GM19324 (cell line): Measurements from ENCODE around the gene GARIN3.
"Not testable (repeated sequence)": the region's sequence is repeated elsewhere in the genome, so short reads cannot be mapped to it uniquely, and the experiment has no call there.

Source experiments
- ATAC-seq: cut with Tn5 transposase; IDR thresholded peaks from one replicate; pipeline ENCODE4 v1.9.1; 2021; ENCODE audit warnings: mild to moderate bottlenecking, moderate library complexity; ENCODE audit not compliant: unreplicated experiment, low FRiP score

Gene GARIN3

DNA sequence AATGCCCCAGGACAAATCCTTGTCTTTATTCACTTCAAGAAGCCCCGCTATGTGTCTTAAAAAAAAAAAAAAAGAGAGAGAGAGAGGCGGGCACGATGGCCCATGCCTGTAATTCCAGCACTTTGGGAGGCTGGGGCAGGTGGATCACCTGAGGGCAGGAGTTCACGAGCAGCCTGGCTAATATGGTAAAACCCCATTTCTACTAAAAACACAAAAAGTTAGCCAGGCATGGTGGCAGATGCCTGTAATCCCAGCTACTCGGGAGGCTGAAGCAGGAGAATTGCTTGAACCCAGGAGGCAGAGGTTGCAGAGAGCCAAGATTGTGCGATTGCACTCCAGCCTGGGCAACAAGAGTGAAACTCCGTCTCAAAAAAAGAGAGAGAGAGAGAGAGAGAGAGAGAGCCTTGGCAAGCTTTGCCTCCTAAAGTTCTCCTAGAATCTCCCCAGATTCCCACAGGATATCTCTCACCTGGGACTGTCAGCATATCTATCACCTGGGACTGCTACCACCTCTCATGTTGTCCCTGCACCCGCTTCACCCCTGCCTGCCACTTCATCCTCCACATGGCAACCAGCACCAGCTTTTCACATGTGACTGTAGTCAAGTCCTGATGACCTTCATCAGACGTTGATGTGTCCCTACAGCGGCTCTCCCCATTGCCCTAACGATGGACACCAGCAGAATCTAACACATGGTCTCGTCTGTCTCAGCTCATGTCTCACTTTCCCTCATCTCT lies 20.4 kb upstream of the GARIN3 start:
- no peak for ATAC-seq

DNA sequence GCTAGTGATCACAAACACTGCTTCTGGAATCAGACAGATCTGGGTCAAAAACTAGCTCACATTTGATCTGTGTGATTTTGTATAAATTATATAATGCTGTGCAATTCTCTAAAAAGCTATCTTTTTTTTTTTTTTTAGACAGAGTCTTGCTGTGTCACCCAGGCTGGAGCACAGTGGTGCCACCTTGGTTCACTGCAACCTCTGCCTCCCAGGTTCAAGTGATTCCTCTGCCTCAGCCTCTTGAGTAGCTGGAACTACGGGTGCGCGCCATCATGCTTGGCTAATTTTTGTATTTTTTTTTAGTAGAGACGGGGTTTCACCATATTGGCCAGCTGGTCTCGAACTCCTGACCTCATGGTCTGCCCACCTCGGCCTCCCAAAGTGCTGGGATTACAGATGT lies 19.1 kb upstream of the GARIN3 start:
- ATAC-seq, result not testable (repeated sequence)

DNA sequence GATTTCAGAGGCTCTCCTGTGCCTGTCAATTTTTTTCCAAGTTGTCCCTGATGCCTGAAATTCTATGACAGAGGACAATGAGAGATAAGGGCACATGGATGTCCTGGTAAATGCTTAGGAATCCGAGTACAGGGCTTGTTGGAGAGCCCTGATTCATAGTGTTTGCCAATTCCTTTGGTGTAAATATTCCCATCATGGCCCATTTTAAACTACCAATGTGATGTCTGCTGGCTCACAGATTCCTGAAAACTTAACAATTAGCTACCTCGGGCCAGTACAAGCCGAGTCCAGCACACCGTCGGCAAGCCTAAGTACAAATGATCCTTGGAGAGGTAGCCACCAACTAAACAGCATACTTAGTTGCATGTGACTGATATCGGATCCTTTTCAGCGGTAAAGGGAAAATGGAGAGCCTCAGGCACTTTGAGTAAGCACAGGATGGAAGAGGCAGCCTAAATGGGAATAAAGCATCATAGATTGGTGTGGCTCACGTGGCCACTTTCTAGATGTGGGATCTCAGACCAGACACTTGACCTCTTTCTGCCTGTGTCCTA lies 18.1 kb upstream of the GARIN3 start:
- ATAC-seq, result no peak

DNA sequence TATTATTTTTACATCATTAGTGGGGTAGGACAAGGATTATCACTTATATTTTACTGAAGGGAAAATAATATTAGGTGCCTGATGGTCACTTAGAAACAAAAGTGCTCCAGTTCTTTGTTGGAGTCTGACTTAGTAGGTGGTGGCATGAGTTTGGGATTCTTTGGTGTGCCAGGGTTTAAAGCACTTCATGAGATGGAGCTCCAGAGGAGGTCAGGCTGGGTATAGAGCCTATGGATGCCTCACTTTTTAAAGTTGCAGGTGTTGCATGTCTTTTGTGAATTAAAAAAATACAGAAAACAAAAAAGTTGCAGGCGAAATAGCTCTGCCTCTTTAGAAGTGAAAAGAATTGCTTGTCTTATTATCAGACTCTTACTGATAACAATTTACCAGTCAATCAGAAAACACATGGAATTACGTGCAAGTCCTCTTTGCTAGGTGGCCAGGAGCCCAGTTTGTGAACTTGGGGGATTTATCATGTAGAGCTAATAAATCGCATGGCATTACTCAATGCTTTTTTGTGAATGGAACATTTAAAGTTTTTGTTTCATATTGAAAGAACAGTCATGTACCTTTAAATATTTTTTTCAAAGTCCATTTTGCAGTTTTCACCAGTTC lies 16.2 kb upstream of the GARIN3 start:
- no peak for ATAC-seq

DNA sequence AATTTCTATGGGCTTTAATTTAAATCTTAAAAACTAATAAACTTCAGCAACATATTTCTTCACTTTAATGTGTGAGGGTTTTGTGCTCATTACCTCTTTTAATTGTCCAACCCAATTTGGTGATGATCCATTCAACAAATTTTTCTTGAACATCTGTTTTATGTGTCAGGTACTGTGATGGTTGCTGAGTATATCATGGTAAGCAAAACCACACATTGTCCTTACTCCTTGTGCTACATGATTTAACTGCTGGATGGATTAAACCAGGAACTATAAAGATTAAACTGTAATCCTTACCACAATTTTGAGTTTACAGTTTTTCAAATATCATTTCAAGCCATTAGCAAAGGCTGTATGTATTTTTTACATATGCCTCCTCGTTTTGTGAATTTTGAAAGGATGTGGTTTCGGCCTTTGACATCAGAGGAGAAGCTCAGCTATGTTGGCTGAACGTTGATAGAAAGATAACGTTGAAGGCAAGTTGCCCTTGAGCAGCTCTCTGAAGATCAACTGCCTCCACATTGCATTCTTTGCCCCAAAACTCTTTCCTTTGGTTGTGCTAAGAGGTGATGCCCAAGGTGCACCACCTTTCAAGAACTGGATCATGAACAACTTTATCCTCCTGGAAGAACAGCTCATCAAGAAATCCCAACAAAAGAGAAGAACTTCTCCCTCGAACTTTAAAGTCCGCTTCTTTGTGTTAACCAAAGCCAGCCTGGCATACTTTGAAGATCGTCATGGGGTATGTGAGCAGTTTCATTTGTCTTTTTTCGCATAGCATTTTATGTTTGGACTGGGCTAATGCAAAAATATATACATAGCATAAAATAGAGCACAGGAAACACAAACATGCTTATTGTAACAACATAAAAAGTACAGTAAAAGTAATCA lies 14.6 kb upstream of the GARIN3 start, which contains the start of gene ITK:
Gene ITK (plus strand): TSS at position 467 of the 891 bp plus-strand sequence. CDS start 138 bp downstream, at position 605.
- ATAC-seq, result no peak

DNA sequence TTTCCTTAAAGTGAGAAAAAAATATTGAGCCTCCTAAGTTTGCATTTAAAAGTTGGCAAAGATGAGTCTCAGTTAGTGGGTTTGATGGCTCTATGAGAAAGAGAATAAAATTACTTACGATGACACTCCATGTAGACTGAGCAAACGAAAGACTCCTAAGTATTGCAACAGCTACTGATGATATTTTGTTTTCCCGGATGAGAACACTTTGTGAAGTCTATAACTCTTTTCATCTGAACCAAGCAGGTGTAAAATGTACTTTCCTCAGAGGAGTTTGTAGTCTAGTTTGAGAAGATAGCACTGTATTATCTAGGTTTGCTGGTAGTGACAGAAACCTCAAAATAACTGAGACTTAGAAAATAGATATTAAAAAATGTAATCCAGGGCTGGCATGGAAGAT lies 12.9 kb upstream of the GARIN3 start:
- no peak for ATAC-seq

DNA sequence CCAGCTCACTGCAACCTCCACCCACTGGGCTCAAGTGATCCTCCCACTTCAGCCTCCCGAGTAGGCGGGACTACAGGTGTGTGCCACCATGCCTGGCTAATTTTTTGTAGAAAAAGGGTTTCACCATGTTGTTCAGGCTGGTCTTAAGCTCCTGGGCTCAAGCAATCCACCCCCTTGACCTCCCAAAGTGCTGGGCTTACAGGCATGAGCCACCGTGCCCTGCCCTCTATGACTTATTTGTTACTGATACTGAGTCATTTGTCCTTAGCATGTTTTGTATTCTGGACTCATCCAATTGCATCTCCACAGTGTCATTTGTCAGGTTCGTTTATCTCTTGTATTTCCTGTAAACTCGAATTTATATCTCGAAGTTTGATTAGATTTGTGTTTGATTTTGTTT lies 11.9 kb upstream of the GARIN3 start:
- no peak for ATAC-seq

DNA sequence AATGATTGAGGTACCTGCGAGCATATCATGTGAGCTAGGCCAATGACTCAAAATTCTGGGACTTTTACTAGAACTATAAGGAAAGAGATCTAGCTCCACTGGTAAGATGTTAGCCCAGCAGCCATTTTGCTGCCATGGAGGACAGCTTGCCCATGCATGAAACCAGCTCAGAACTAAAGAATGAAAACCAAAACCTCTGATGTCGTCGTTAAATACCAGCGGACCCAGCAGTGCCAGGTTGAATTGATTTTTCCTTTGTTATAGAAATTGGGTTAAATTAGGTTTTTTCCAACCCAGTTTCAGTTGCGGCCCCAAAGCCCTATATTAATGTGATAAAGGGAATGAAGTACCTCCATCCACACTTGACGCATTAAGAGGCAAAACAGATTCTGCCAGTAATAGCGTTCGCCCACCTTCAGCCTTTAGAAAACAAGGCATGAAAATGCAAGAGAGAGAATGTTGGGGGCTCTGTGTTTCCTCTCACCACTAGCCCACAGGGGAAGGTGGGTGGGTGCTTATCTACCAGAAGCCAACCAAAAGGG lies 9.1 kb upstream of the GARIN3 start:
- no peak for ATAC-seq

DNA sequence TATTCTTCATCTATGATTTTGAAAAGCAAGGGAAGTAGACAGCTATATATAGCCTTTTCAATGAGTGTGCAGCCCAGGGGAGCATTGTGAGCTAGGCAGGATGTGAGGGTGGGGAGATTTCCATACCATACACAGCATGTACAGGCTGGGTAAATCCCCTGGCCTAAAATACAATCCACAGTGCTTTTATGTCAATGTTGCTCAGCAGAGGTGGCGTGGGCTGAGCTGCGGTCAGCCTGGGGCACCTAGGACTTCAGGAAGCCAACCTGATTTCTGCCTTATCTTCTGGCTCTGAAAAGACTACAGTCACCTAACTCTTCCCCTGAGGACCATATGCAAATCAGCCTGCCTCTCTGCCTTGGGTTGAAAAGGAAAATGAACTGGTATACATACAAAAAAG lies 6.3 kb upstream of the GARIN3 start:
- peak; percentile 99 for ATAC-seq

DNA sequence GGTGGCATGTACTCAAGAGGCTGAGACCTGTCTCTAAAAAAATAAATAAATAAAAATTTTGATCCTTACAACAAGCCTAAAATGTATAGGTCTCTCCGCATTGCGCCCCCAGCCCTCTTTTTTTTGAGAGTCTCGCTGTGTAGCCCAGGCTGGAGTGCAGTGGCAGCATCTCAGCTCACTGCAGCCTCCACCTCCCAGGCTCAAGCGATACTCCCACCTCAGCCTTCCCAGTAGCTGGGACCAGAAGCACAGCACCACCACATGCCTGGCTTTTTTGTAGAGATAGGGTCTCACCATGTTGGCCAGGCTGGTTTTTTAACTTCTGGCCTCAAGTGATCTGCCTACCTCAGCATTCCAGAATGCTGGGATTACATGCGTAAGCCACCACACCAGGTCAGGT lies 2.2 kb upstream of the GARIN3 start:
- ATAC-seq, result no peak

DNA sequence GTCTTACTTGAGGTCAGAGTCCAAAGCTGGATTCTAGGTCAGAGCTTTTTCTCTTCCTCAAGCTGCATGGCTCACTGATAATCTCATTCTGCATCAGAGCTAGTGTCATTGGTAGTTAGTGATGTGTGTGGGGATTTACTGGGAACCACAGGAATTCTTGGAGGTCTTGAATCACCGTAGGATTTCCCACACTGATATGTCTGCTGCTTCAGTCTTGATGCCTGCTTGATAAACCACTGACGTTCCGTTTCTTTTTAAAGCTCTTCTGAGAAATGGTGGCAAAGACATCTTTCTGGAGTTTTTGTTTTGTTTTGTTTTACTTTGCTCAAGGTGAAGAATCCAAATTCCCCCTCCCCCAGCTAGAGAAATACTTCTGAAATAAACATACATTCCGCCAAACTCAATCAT lies 1.2 kb upstream of the GARIN3 start:
- ATAC-seq, result no peak

DNA sequence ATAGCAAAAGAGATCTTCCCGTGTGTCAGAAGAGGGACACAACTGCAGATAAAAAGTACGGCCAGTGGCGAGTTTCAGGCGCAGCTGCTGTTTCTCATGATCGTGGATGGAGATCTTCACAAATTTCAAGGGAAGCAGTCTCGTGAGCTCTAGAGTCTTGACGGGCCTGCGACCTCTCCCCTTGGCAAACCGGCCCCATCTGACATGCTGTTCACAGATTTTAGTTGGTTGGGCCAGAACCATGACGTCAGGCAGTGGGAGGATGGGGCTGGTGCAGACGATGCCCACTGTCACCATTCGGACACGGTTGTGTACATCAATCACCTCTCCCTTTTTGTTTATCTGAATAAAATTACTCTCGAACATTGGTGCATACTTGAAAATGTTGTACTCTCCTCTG lies 396 bp downstream of the GARIN3 start:
- no peak for ATAC-seq

DNA sequence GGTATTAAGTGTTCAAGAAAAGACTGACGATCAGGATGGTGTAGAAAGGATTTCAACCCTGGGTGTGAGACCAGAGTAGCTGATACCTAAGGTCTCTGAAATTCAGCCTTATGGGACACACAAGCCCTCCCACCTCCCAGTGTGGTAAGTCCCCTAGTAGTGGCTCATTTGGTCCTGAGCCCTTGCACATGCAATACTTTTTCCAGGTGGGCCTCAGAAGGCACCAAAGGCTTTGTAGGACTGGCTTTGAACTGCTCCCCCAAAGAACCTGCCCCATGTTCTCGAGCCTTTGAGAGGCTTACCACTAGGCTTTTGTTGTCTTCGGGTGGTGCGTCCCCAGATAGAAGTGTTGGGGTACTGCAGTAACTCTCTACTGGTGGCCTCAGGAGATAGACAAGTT lies 803 bp downstream of the GARIN3 start:
- no peak for ATAC-seq

DNA sequence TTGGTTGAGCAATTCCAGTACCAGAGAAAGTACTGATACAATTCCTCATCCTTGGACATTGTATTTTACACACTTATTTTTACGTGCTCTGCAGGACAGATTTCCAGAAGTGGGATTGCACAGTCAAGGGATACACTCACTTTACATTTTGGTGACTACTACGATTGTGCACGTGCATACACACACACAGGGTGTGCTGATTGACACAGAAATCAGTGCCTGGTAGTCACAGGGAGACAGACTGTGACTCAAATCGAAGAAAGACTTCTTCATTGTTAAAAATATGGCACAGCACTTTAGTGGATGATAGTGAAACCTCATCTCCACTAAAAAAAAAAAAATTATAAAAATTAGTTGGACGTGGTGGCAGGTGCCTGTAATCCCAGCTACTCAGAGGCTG lies 1.5 kb downstream of the GARIN3 start:
- ATAC-seq, result no peak

DNA sequence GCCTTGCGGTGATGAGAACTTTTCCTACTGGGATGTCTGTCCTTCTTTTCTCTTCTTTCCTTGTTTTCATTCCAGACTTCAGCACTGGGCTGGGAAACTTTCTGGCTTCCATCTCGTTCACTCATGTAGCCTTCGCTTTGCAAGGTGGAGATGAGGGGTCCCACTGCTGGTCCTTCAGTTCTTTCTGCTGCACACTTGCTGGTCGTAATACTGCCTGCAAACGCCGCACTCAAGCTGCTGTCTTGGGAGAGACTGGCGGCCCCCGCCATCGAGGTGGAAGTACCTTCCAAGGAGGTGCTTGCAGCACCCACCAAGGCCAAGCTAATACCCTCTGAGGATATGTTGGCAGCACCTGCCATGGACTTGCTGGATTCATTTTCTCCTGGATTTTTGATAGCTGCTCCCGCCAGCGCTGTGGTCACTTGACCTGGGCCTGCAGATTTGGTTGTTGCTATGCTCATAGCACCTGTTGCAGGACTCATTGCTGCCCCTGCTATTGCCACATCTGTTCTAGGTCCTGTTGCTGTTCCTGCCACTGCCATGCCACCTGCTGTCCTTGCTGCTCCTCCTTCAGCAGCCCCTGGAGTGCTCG lies 3.0 kb downstream of the GARIN3 start:
- no peak for ATAC-seq

DNA sequence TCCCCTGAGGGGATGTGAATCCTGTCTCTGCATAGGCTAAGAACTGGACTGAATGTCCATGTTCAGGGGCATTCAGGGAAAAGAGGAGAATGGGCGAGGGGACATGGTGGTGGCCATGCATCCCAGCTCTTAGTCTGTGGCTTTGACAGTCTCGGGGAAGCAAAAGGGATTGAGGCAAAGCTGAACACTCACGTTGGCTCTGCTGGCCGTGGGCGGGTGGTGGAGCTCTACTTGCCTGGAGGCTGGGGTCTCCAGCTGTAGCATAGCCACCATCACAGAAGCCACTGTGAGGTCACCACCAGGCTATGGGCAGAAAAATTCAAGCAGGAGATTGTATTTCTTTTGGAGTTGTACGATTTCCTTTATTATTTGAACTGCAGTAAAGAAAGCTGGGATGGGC lies 4.1 kb downstream of the GARIN3 start:
- ATAC-seq, result no peak

DNA sequence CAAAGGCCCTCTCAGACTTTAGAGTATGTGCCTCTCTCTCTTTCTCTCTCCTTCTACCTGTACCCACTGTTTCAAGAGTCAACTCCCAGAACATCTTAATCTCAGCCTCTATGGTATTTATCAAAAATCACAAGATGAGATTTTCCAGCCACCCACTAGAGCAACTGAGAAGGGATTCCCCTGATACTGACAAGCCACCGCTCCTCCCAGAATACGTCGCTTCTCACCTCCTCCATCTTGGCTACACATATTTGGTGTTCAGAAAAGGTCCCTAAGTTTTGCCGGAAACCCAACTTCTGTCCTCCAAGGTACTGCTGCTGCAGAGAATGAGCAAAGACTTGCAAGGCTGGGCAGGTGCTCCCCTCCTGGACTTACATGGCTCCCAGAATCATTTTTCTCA lies 6.1 kb downstream of the GARIN3 start:
- no peak for ATAC-seq

DNA sequence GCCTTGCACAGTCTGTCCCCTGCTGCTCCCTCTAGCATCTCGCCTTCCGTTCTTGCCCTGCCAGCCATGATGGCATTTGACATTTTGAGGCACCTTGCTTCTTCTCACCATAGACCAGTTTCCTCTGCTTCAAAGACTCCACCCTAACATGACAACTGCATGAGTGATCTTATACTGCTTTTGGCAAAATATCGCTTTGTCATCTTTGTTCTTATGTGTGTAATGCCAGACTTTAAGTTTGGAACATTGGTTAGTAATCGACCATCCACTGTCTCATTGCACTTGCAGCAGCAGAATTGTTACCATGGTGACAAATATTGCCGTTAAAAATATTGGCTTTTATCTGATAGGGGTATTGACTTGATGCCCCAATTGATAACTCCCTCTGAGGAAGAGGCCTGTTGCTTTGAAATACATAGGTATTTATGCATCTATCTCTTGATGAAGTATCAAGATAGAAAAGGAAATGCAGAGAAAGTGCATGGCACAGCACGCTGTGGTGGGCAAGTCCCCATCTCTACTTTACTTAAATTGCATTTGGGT lies 6.8 kb downstream of the GARIN3 start:
- ATAC-seq, result no peak

DNA sequence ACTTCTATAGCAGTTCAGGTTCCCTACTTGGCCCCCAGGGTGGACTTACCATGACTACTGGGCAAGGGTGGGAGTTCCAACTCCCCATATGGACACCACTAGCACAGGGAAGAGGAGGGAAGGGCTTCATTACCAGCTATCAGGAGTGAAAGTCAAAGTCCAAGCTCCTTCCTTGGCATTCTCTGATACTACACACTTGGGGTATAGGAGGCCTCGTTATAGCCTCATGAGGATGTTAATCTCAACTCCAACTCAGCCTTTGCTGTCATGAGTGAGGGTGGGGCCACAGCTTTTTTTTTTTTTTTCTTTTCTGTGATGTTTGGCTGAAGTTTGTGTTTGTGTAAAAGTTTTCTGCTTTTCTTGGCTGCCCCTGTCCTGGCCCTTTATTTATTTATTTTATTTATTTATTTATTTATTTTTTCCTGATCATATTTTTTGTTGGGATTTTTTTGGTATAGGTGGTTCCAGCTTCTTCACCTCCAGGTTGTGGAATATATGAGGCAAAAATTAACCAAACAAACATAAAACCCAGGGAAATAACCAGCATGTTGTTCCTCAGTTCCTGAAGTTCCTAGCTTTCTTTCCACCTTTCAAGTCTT lies 8.7 kb downstream of the GARIN3 start:
- no peak for ATAC-seq

DNA sequence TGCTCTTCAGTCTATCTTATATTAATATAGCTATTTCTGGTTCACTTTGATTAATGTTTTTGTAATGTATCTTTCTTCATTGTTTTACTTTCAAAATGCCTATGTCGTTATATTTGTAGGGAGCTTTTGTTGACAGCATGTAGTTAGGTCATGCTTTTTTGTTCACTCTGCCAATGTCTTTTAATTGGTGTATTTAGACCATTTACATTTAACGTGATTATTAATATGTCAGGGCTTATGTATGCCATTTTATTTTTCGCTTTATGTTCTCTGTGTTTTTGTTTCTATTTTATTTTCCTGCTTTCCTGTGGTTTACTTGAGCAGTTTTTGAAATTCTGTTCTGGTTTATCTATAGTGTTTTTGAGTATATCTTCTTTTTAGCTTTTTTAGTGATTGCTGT lies 10.8 kb downstream of the GARIN3 start:
- no peak for ATAC-seq
